WTC11 (cell line): ENCODE results near the gene FOXI1.

Experiments
- AFF4 ChIP-seq: sonication (generic); formaldehyde crosslinking; IDR thresholded peaks from 2 replicates; pipeline ENCODE4 v1.8.1; 2023; ENCODE audit warnings: mild to moderate bottlenecking, missing genetic modification reagents, borderline replicate concordance
- ATF3 ChIP-seq: sonication (generic); formaldehyde crosslinking; conservative IDR thresholded peaks from 2 replicates; pipeline ENCODE4 v1.8.1; 2022; ENCODE audit warnings: mild to moderate bottlenecking, missing genetic modification reagents
- CTCF ChIP-seq: fragments of 200-600 bp; IDR thresholded peaks from 2 replicates; pipeline ENCODE4 v1.8.0; 2022; ENCODE audit warnings: antibody characterized with exemption
- FOXP4 ChIP-seq: sonication (generic); formaldehyde crosslinking; IDR thresholded peaks from 2 replicates; pipeline ENCODE4 v1.8.0; 2022; ENCODE audit warnings: mild to moderate bottlenecking, missing genetic modification reagents
- NFYB ChIP-seq: sonication (generic); formaldehyde crosslinking; conservative IDR thresholded peaks from 2 replicates; pipeline ENCODE4 v1.8.0; 2022; ENCODE audit warnings: low read depth, missing genetic modification reagents
- PRRX2 ChIP-seq: fragments of 250-450 bp; sonication (Bioruptor Pico); IDR thresholded peaks from 2 replicates; pipeline ENCODE4 v1.8.0; 2021; ENCODE audit warnings: mild to moderate bottlenecking
- TCF7 ChIP-seq: sonication (generic); formaldehyde crosslinking; IDR thresholded peaks from 2 replicates; pipeline ENCODE4 v1.8.0; 2022; ENCODE audit warnings: mild to moderate bottlenecking, low read depth, missing genetic modification reagents, moderate library complexity
- USF2 ChIP-seq: sonication (generic); formaldehyde crosslinking; IDR thresholded peaks from 2 replicates; pipeline ENCODE4 v1.8.1; 2023; ENCODE audit warnings: mild to moderate bottlenecking, missing genetic modification reagents, moderate library complexity
- ZNF263 ChIP-seq: sonication (generic); formaldehyde crosslinking; IDR thresholded peaks from 2 replicates; pipeline ENCODE4 v1.8.1; 2022; ENCODE audit warnings: low read depth, mild to moderate bottlenecking, moderate library complexity, missing genetic modification reagents
- ZNF425 ChIP-seq: fragments of 250-450 bp; sonication (Bioruptor Pico); conservative IDR thresholded peaks from 2 replicates; pipeline ENCODE4 v1.9.0; 2021; ENCODE audit warnings: mild to moderate bottlenecking

- no peak for TF ChIP-seq CTCF
- no peak for TF ChIP-seq ZNF425 (CRISPR knock-in tag)
- no peak for TF ChIP-seq TCF7 (CRISPR knock-in tag)
- no peak for TF ChIP-seq ATF3 (CRISPR knock-in tag)
- TF ChIP-seq ZNF263 (CRISPR knock-in tag) = no peak
- no peak for TF ChIP-seq AFF4 (CRISPR knock-in tag)
- TF ChIP-seq USF2 (CRISPR knock-in tag) = no peak
- no peak for TF ChIP-seq PRRX2 (CRISPR knock-in tag)
- no peak for TF ChIP-seq NFYB (CRISPR knock-in tag)
- no peak for TF ChIP-seq FOXP4 (CRISPR knock-in tag)
Measured at GRCh38 chr5:170121321-170121720, 15.6 kb downstream of the FOXI1 start.
